OCI-LY3 (cell line): ENCODE measurements around the gene RAF1.

Experiments
- CTCF ChIP-seq: fragments of 200-600, 300-600 bp; sonication (generic); IDR thresholded peaks from 2 replicates; pipeline ENCODE4 v1.5.1; 2014; ENCODE audit warnings: antibody characterized with exemption, low read length, low read depth
- EZH2phosphoT487 ChIP-seq: fragments of 200-600 bp; shearing (Covaris generic); IDR thresholded peaks from 2 replicates; pipeline ENCODE4 v1.6.1; 2018; ENCODE audit warnings: antibody characterized with exemption, mixed run types, low read depth

- TF ChIP-seq CTCF (no peak), EZH2phosphoT487 (no peak)
Measured at GRCh38 chr3:12582730-12583129, 81.2 kb downstream of the RAF1 start.
